PC-3 (cell line): Measurements from ENCODE around the gene EEF1AKMT4. TPM values are rescaled to one million over a fixed set of nuclear protein-coding genes. Genes with fewer than 3 reads are reported as not detected.

Experiments used
- ATAC-seq: fragments of 200-7000 bp; cut with Tn5 transposase; 2 replicates; pipeline ENCODE4 v1.9.1; 2020; ENCODE audit warnings: mild to moderate bottlenecking, moderate library complexity
- BruUV-seq: library from RNA; stranded (reverse); fragments of 400-500 nt; replicated peaks from 2 replicates; lab custom pipeline; 2021; lab: Mats Ljungman, UMichigan
- CTCF ChIA-PET: fragments of 300-600 bp; sonication (Branson Sonifier 250); formaldehyde crosslinking; loops from one replicate; lab custom pipeline; 2022; ENCODE audit warnings: antibody characterized with exemption; lab: Charles Lee
- POLR2A ChIA-PET: fragments of 300-600 bp; sonication (Branson Sonifier 250); formaldehyde crosslinking; loops from one replicate; lab custom pipeline; 2022; ENCODE audit warnings: antibody characterized with exemption; ENCODE audit not compliant: unreplicated experiment; lab: Charles Lee
- DNase-seq: peaks from one replicate; pipeline ENCODE4 v3.0.0-alpha.2; 2015
- H2AFZ ChIP-seq: fragments of 300-600 bp; sonication (generic); 2 replicates; pipeline ENCODE4 v1.6.0; 2016; ENCODE audit warnings: antibody characterized with exemption, low read length
- H3F3A ChIP-seq: fragments of 300-600 bp; sonication (generic); one replicate; pipeline ENCODE4 v1.6.0; 2017; ENCODE audit warnings: antibody characterized with exemption, low read length, control low read depth, mild to moderate bottlenecking; ENCODE audit not compliant: unreplicated experiment
- H3K27ac ChIP-seq: fragments of 300-600 bp; sonication (generic); 2 replicates; pipeline ENCODE4 v1.5.1; 2016; ENCODE audit warnings: mild to moderate bottlenecking, low read length
- H3K27me3 ChIP-seq: fragments of 300-600 bp; sonication (generic); 2 replicates; pipeline ENCODE4 v1.6.1; 2016; ENCODE audit warnings: low read length, mixed read lengths
- H3K36me3 ChIP-seq: fragments of 300-600 bp; sonication (generic); 2 replicates; pipeline ENCODE4 v1.6.1; 2016; ENCODE audit warnings: low read depth, mixed run types, low read length, mixed read lengths
- H3K4me1 ChIP-seq: fragments of 300-600 bp; sonication (generic); 2 replicates; pipeline ENCODE4 v1.5.1; 2016; ENCODE audit warnings: low read length; ENCODE audit not compliant: insufficient read depth
- H3K4me2 ChIP-seq: fragments of 300-600 bp; sonication (generic); 2 replicates; pipeline ENCODE4 v1.6.0; 2016; ENCODE audit warnings: low read length
- H3K4me3 ChIP-seq: fragments of 300-600 bp; sonication (generic); 2 replicates; pipeline ENCODE4 v1.5.1; 2016; ENCODE audit warnings: mild to moderate bottlenecking, low read length, mixed read lengths
- H3K79me2 ChIP-seq: fragments of 300-600 bp; sonication (generic); 2 replicates; pipeline ENCODE4 v1.6.1; 2017; ENCODE audit warnings: low read length, mixed read lengths
- H3K9ac ChIP-seq: fragments of 300-600 bp; sonication (generic); 2 replicates; pipeline ENCODE4 v1.6.0; 2016; ENCODE audit warnings: mild to moderate bottlenecking, low read length
- H3K9me2 ChIP-seq: fragments of 300-600 bp; sonication (generic); replicated peaks from 2 replicates; pipeline ENCODE4 v1.6.1; 2016; ENCODE audit warnings: mixed run types, low read length, mixed read lengths
- H3K9me3 ChIP-seq: fragments of 300-600 bp; sonication (generic); 2 replicates; pipeline ENCODE4 v1.6.1; 2016; ENCODE audit warnings: low read length, mixed read lengths
- H4K20me1 ChIP-seq: fragments of 300-600 bp; sonication (generic); 2 replicates; pipeline ENCODE4 v1.6.1; 2016; ENCODE audit warnings: low read length, mixed read lengths
- CTCF ChIP-seq: fragments of 300-600 bp; sonication (generic); conservative IDR thresholded peaks from 2 replicates; pipeline ENCODE4 v1.5.1; 2017; ENCODE audit warnings: antibody characterized with exemption, low read depth, mild to moderate bottlenecking, low read length
- EZH2 ChIP-seq: fragments of 300-600 bp; sonication (generic); IDR thresholded peaks from one replicate; pipeline ENCODE4 v1.6.1; 2017; ENCODE audit warnings: antibody characterized with exemption, mild to moderate bottlenecking, low read length; ENCODE audit not compliant: unreplicated experiment
- EZH2phosphoT487 ChIP-seq: fragments of 300-600 bp; sonication (generic); IDR thresholded peaks from 2 replicates; pipeline ENCODE4 v1.6.1; 2018; ENCODE audit warnings: mild to moderate bottlenecking, antibody characterized with exemption, low read length, borderline replicate concordance
- intact Hi-C: fragments of 100-400 bp; cut with micrococcal nuclease; formaldehyde crosslinking; loops from 2 replicates; pipeline ENCODE4 v1.9.0; 2023
- total RNA-seq: library from RNA; depleted of rRNA; stranded (reverse); fragments of >200 nt; gene quantifications from 2 replicates; pipeline ENCODE4 v1.2.3, GENCODE V29; 2014

EEF1AKMT4 gene
- total RNA-seq, 1 experiment from 2014 or later = 27.3 TPM

- POLR2A ChIA-PET = no interaction called here
- no peaks in the 10 kb centered on the region for H4K20me1 ChIP-seq
- CTCF ChIA-PET = no interaction called here
- no peaks in the 10 kb centered on the region for H3K79me2 ChIP-seq
- H3K4me2 ChIP-seq = no peak overlapping the region
- intact Hi-C loops = no loop called here
- no peak overlapping the region for H3K27ac ChIP-seq
- H3K9ac ChIP-seq = no peak overlapping the region
- no peaks in the 10 kb centered on the region for H3K4me1 ChIP-seq
- H3K27me3 ChIP-seq = no peaks in the 10 kb centered on the region
- H3K9me2 ChIP-seq = no peaks in the 10 kb centered on the region
- H2AFZ ChIP-seq = no peak overlapping the region
- BruUV-seq = no TSS peak
- no peak for DNase-seq
- TF ChIP-seq CTCF (no peak), EZH2 (no peak), EZH2phosphoT487 (no peak)
- no peak overlapping the region for H3K4me3 ChIP-seq
- H3K36me3 ChIP-seq = no peaks in the 10 kb centered on the region
- no peaks in the 10 kb centered on the region for H3F3A ChIP-seq
- H3K9me3 ChIP-seq = no peaks in the 10 kb centered on the region
- no peak for ATAC-seq
Measured at GRCh38 chr3:184291044-184291737, 41.7 kb downstream of the EEF1AKMT4 start.

GRCh38 chr3:184291738-184292445 lies 42.4 kb downstream of the EEF1AKMT4 start:
- Histone ChIP-seq H3K36me3 (no peaks in the 10 kb centered on the region), H3K9ac (no peak overlapping the region), H3K27me3 (no peaks in the 10 kb centered on the region), H3F3A (no peaks in the 10 kb centered on the region), H4K20me1 (no peaks in the 10 kb centered on the region), H3K9me3 (no peaks in the 10 kb centered on the region), H3K4me3 (no peak overlapping the region), H3K27ac (no peak overlapping the region), H3K4me2 (no peak overlapping the region), H3K9me2 (no peaks in the 10 kb centered on the region), H3K79me2 (no peaks in the 10 kb centered on the region), H2AFZ (no peak overlapping the region), H3K4me1 (no peaks in the 10 kb centered on the region)
- no TSS peak for BruUV-seq
- intact Hi-C loops = no loop called here
- TF ChIP-seq CTCF (no peak), EZH2phosphoT487 (no peak), EZH2 (no peak)
- CTCF ChIA-PET = no interaction called here
- POLR2A ChIA-PET = no interaction called here
- DNase-seq = no peak
- ATAC-seq = no peak

DNA sequence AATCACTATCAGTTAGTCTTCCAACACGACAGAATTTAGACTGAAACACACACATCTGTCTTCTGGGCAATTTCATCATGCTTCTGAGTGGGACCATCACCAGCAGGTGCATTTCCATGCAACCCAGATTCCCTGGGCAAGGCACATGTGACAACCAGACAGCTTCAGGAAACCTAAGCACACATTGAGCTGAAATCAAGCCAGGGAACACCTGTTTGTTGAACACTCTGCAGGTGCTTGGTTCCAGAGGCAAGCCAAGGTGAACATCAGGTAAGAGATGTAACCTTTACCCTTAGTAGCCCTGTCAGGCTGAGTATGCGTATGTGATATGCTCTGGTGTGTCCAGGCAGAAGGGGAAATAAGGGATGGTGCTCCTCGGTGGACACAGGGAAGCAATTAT lies 46.3 kb downstream of the EEF1AKMT4 start:
- H3F3A ChIP-seq = no peaks in the 10 kb centered on the region
- H3K36me3 ChIP-seq = peaks cover 6% of the 10 kb centered on the region
- TF ChIP-seq EZH2 = no peak
- H3K79me2 ChIP-seq = peaks cover 18% of the 10 kb centered on the region
- H4K20me1 ChIP-seq = peaks cover 4% of the 10 kb centered on the region
- no peak overlapping the region for H3K27ac ChIP-seq
- H3K4me1 ChIP-seq = peaks cover 4% of the 10 kb centered on the region
- no peaks in the 10 kb centered on the region for H3K9me3 ChIP-seq
- H3K4me2 ChIP-seq = no peak overlapping the region
- no peaks in the 10 kb centered on the region for H3K9me2 ChIP-seq
- DNase-seq (no peak), ATAC-seq (no peak)
- POLR2A ChIA-PET = no interaction called here
- H3K27me3 ChIP-seq = no peaks in the 10 kb centered on the region
- no peak overlapping the region for H3K9ac ChIP-seq
- H2AFZ ChIP-seq = no peak overlapping the region
- CTCF ChIA-PET = no interaction called here
- intact Hi-C loops = no loop called here
- no peak overlapping the region for H3K4me3 ChIP-seq
- no TSS peak for BruUV-seq
